ENCODE data around the gene HEATR5A.

The HEATR5A gene

DNA sequence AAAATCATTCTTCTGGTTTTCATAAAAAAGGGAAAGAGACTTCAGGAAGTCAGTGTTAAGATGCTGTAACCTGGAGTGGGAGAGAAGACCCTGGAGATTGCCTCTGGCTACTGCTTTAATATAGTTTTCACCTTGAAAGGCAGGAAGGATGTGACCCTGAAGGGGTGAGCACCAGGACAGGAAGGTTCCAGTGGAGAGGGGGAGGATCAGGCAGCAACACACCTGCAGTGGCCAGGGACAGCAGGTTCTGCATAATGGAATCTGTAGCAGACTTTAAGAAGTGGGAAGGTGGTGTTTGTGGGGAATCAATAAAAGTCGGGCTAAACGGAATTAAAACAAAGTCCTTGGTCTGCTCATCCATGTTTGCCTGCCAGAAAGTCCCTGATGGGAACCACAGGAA, 6.3 kb upstream of the HEATR5A start:
- DNase-seq, result no peak

GRCh38 chr14:31425905-31426304, 5.6 kb upstream of the HEATR5A start:
- DNase-seq, result no peak

DNA sequence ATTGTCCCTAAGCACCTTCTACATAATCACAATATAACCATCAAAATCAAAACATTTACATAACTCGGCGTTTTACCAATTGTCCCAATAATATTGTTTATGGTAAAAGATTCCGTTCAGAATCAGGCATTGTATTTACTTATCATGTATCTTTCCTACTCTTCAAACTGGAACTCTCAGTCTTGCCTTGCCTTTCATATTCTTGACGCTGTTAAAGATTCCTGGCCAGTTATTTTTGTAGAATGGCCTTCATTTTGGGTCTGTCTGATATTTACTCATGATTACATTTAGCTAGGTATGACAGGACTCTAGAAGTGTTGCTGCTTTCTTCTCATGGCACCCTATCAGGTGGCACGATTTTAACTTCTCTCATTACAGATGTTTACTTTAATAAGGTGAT, 850 bp upstream of the HEATR5A start:
- DNase-seq, result no peak

DNA sequence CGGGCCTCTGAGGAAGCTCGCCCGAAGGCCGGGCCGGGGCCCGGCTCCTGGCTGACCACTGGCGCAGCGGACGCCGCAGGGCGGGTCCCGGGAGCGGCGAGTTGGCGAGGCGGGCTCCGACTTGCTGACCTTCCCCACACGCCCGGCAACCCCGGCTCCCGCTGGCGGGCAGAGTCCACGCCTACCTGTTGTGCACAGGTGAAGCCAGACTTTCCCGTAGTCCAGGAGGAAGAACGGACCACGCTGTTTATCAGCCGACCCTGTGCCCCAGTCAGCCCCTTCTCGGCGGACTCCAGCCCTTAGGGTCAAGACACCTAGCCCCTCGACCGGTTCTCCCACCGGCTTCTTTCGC, 407 bp downstream of the HEATR5A start:
- peak in 11 of 14 donors; percentile 2 to 67 (median 43) for DNase-seq

DNA sequence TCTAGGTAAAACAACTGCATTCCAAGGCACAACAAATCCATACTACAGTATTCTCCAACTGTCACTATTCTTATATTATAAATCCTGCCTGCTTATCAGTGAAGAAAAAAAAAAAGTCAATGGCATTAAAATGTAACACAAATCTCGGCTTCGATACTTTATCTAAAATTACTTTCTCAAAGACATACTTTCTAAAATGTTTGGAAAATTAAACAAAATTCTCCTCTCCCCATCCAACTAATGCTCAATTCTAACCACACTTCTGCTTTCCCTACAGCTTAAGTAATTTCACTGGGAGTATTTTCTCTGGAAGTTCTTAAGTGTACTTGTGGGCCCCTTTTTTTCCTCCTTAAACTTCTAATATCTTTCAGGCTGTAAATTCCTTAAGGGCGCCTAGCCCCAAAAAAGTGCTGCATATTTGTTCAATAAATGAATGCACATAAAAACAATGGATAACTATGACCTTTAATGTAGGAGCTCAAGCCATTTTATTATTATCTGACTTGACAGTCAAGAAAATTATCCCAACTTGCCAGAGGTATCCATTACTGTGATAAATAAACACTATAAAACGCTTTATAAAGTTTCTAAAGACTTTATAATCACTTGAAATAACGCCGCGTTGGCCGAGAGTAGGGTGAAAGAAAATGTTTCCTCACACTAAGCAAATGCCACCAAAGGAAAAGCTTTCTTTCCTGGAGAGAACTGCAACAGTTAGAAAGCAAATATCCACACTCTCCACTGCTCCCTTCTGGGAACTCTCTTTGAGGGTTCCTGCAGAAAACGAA, 977 bp downstream of the HEATR5A start:
- no peak for DNase-seq

DNA sequence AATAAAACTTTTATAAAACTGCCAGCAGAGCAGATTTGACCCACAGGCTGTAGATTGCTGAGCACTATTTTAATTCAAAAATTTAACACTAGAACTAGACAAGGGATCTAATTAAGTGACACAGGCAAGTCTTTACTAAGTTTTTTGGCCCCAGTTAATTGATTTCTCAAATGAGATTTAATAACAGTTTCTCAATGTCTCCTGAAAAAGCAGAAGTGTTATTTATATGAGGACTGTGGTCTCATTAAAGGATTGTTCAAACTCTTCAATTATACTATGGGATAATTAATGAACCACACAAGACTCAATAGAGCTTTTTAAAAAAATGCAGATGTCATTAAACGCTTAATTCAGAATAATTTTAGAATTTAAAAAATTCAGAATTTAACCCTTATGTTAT, 1.9 kb downstream of the HEATR5A start:
- DNase-seq, result no peak

- DNase-seq, result no peak
These were observed 6.0 kb downstream of the HEATR5A start for GRCh38 chr14:31414190-31414833.

DNA sequence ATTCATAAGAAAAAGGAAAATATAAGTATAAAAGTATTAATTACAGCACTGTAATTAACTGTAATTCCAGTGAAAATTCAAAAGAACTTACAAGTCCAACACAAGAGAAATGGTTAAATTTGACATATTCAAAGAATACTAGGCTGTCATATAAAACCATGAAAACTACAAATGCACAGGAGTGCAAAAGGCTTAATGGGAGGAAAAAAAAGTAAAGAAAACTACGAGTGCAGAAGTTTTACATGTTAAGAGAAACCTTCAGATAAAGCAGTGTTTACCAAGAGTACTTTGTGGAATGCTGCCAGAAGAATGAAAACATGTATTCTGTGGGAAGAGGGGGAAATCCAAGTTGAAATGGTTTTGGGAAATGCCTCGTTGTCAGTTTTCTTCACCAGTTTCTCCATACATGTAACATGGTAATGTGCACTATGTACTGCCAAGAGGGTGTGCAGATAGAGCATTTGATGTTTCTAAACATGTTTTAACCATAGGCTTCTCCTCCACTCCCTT, 9.1 kb downstream of the HEATR5A start:
- no peak for DNase-seq

DNA sequence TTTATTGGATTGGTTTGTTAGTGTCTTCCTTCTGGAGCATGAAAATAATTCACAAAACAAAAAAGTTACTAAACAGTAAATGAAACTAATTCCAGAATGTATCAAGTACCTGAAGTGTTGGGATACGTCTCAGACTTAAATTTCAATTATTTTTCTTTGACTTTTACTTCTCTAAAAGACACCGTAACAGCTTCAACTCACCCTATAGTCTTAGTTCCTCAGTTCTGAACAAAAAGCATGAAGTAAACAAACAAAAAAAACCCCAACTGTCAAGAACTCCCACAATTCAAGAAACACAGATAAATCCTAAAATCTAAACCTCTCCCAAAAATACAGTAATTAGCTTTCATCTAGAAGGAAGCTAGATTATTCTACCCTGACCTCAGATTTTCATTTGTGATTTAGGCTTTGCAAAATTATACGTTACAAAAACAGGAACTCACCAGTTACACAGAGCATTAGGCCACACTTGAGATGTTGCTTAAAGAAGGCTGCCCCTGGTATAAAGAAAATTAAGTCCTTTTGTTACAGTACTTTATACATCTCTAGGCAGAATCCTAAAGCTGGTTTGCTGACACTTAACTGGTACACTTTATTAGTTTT, 10.2 kb downstream of the HEATR5A start:
- no peak for DNase-seq

DNA sequence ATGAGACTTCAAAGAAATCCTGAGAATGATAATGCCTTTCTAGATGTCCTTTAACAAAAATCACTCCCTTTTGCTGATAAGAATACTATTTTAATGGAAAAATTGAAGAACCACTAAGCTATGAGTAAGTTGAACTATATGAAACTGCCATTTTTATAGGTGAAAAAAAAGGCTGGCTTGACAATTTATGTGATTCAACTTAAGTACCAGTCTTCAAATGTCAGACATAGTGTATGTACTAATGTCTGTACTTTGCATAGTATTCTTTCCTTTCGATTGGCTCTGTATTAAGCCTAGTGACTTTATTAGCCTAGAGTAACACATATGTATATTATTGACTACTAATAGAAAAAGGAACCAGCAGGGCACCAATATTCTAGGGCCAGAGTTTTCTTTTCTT, 11.9 kb downstream of the HEATR5A start:
- no peak for DNase-seq

- DNase-seq, result no peak
These were observed 14.6 kb downstream of the HEATR5A start for GRCh38 chr14:31405599-31406232.

GRCh38 chr14:31405106-31405505, 15.2 kb downstream of the HEATR5A start:
- DNase-seq, result no peak

DNA sequence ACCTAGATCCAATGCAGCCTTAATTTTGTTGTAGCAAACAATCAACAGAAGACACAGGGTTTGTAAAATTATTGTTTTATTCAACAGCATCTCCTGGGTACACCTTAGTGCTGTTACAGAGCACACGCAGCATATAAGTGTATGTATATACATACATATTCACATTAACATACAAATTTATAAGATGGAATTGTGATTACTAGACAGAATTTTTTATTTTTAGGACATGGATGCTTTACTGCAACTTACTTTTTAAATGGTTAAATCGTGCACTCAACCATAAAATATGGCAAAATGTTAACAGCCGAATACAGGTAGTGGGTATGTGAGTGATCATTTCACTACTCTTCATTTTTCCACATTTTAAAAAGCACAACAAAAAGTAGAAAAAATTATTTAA, 16.6 kb downstream of the HEATR5A start:
- DNase-seq, result no peak

DNA sequence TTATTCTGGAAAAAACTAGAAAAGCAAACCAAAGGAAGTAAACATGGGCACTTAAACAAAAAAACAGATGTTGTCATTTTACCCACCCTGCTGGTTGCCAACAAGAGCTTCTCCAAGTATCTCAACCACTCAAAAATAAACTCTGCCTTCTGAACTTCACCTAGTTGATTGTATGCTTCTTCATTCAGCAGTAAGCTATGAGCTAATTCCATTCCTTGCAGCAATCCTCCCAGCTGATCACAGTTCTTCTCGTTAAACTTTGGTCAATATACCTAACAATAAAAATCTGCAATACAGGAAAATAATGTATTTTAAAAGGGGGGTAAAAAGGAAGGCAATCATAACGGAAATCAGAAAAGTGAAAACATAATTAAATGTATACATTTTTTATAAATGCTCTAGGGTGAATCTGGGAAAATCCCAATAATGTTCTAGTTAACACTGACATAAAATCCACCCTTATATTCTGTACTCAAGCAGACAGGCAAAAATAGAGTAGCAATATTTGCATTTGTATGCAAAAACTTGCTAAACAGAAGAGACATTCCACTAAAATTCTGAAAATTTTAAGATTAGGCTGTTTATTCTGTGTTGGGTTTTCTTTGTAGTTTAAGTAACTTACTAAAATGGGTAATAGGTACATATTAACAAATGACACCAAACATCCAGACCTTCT, 17.4 kb downstream of the HEATR5A start:
- DNase-seq, result no peak

DNA sequence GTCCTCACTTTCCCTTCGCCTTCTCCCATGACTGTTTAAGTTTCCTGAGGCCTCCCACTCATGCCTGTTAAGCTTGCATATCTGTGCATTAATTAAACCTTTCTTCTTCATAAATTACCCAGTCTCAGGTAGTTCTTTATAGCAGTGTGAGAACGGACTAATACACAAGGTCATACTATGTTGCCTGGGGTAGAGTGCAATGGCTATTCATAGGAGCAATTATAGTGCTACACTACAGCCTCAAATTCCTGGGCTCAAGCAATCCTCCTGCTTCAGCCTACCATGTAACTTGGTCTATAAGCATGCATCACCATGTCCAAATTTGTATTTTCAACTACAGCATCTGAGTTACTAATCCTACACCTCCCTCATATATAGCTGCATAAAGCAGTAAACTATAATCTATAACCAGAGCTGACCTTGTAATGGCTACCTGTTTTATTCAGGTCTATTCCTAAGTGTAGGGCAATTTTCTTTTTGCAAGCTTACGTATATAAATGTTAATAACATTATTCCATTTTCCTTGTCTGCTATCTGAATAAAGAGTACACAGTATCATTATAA, 18.9 kb downstream of the HEATR5A start:
- no peak for DNase-seq

DNA sequence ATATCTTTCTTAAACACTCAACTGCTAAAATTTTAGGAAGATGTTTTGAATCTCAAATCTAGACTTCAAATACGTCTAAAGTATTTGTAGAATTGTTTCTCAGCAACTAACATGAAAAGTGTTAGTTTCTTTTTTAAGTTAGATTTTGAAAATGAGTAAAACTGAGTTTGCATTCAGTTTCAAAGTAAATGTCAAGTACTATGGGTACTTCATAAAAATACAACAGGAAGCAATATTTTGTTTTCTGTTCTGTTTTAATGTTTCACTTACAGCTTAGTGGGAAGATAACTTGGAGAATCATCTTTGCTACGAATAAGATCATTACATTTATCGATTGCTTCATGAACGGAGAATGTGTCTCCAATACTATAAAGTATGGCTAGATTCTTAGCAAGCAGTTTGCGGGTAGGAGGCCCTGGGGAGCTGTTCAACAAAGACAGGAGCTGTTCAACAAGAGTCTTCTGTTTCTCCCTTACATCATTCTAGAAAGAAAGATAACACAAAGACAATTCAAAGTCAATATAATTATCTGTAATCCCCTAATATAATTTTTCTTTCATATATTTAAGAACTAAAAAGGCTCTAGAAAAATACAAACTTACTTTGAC, 20.2 kb downstream of the HEATR5A start:
- DNase-seq, result no peak

- DNase-seq, result no peak
These were observed 24.7 kb downstream of the HEATR5A start for GRCh38 chr14:31395572-31396205.

DNA sequence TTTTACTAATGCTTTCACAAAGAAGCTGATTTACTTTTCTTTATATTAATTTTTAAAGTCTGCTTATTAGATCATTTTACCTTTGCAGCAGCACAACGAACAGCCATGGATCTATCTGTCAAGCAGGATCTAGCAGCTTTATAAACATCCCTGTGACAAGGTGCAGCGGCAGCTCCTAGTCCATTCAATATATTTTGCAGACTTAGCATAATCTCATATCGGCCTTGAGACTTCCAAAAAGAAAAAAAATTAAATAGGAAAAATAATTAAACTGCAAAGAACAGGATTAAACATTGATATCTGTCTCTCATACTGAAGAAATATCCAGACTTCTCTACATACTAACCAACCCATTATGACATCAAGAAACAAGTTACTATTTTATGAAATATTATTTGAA, 25.2 kb downstream of the HEATR5A start:
- no peak for DNase-seq

- no peak for DNase-seq
These were observed 28.3 kb downstream of the HEATR5A start for GRCh38 chr14:31391977-31392503.

DNA sequence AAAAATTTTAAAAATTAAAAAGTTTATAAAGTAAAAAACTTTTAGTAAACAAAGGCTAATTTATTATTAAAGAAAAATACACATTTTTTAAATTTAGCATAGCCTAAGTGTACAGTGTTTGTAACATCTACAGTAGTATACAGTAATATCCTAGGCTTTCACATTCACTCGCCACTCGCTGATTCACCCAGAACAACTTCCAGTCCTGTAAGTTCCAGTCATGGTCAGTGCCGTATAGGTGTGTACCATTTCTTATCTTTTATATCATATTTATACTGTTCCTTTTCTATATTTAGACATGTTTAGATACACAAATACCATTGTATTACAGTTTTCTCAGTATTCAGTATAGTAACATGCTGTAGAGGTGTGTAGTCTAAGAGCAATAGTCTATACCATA, 28.9 kb downstream of the HEATR5A start:
- DNase-seq, result no peak

GRCh38 chr14:31389946-31390345, 30.4 kb downstream of the HEATR5A start:
- no peak for DNase-seq
